NOMO-1 treated with dmso at 0.1 percent for 144 hours (cell line): ENCODE measurements around the gene PLCG1.
"Not testable (repeated sequence)": the region's sequence is repeated elsewhere in the genome, so short reads cannot be mapped to it uniquely, and the experiment has no call there.

Experiments
- DNase-seq: peaks from one replicate; lab custom pipeline; 2025; ENCODE audit not compliant: unreplicated experiment; lab: John Stamatoyannopoulos, UW

PLCG1 gene

GRCh38 chr20:41136680-41137613, at the start of gene PLCG1:
TSS of gene PLCG1 (plus strand) at chr20:41137543. CDS start at chr20:41137642, 99 bp downstream.
- peak; percentile 66 for DNase-seq

GRCh38 chr20:41087777-41088176, 49.6 kb upstream of the PLCG1 start:
- DNase-seq = no peak

- DNase-seq = no peak
Measured at GRCh38 chr20:41089555-41089954, 47.8 kb upstream of the PLCG1 start.

GRCh38 chr20:41091927-41092326, 45.4 kb upstream of the PLCG1 start:
- DNase-seq = no peak

- no peak for DNase-seq
Measured at GRCh38 chr20:41094353-41095055, 42.8 kb upstream of the PLCG1 start.

- peak; percentile 15 for DNase-seq
Measured at GRCh38 chr20:41095110-41095969, 42.0 kb upstream of the PLCG1 start.

GRCh38 chr20:41098703-41099250, 38.6 kb upstream of the PLCG1 start:
- DNase-seq = no peak

GRCh38 chr20:41100001-41100480, 37.3 kb upstream of the PLCG1 start:
- DNase-seq = no peak

- no peak for DNase-seq
Measured at GRCh38 chr20:41101660-41102059, 35.7 kb upstream of the PLCG1 start.

GRCh38 chr20:41108531-41108930, 28.8 kb upstream of the PLCG1 start:
- DNase-seq = no peak

- DNase-seq = no peak
Measured at GRCh38 chr20:41110012-41110411, 27.3 kb upstream of the PLCG1 start.

- no peak for DNase-seq
Measured at GRCh38 chr20:41110930-41111577, 26.3 kb upstream of the PLCG1 start.

- no peak for DNase-seq
Measured at GRCh38 chr20:41111578-41111951, 25.8 kb upstream of the PLCG1 start.

GRCh38 chr20:41116282-41116956, 20.9 kb upstream of the PLCG1 start:
- no peak for DNase-seq

- not testable (repeated sequence) for DNase-seq
Measured at GRCh38 chr20:41118159-41118558, 19.2 kb upstream of the PLCG1 start.

- DNase-seq = no peak
Measured at GRCh38 chr20:41118632-41119031, 18.7 kb upstream of the PLCG1 start.

- no peak for DNase-seq
Measured at GRCh38 chr20:41119614-41120561, 17.5 kb upstream of the PLCG1 start.

GRCh38 chr20:41121399-41121798, 15.9 kb upstream of the PLCG1 start:
- DNase-seq = no peak

GRCh38 chr20:41123631-41124030, 13.7 kb upstream of the PLCG1 start:
- no peak for DNase-seq
